NCI-H2196 treated with DMSO at 0.1 percent for 48 hours (cell line): Measurements from ENCODE around the gene SCYL1.

ENCODE experiments used
- DNase-seq: peaks from one replicate; lab custom pipeline; 2025; ENCODE audit not compliant: unreplicated experiment; lab: John Stamatoyannopoulos, UW

Gene SCYL1

GRCh38 chr11:65579291-65579690, 54.4 kb downstream of the SCYL1 start:
- DNase-seq, result no peak

DNA sequence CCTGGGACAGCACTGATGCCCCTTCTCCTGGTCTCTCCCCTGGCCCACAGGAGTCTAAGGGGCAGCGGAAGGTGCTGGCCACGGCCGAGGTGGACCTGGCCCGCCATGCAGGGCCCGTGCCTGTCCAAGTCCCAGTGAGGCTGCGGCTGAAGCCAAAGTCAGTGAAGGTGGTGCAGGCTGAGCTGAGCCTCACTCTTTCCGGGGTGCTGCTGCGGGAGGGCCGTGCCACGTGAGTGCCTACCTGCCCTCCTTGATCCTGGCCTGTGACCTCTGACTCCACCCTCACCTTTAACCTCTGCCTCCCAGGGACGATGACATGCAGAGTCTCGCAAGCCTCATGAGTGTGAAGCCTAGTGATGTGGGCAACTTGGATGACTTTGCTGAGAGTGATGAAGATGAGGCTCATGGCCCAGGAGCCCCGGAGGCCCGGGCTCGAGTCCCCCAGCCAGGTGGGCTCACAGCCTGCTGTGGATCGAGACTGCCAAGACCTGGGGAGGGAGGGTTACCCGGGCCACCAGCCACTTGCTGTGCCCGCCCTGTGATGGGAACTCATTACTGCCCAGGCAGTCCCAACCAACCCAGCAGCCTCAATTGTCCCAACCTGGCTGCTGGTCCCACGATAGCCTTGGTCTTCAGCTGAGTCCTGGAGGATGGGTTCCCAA, 55.3 kb downstream of the SCYL1 start:
- DNase-seq, result no peak

- DNase-seq, result no peak
Observed at GRCh38 chr11:65580756-65581155, 55.9 kb downstream of the SCYL1 start.

DNA sequence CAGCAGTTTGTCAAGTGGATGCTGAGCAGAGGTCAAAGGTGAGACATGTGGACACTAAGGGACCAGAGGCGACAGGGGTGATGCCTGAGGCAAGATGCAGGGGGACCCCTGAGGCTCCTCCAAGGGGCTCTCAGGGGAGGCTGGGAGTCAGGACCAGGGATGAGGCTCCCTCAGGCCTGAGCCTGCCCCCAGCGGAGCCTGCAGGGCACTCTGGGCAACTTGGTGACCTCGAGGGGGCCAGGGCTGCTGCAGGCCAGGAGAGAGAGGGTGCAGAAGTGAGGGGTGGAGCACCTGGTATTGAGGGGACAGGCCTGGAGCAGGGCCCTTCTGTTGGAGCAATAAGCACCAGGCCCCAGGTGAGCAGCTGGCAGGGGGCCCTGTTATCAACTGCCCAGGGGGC, 57.0 kb downstream of the SCYL1 start:
- no peak for DNase-seq

DNA sequence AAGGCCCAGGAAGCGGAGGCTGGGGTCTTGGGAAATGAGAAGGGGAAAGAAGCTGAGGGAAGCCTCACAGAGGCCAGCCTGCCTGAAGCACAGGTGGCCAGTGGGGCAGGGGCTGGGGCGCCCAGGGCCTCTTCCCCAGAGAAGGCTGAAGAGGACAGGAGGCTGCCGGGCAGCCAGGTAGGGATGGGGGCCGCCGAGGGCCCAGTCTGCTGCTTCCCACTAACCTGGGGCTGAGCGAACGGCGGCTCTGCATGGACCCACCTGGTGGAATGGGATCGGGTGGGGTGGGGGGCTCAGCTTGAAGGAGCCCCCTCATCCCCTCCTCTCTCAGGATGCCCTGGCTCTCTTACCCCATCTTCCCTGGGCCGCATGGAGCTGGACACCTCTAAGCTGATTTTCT, 58.7 kb downstream of the SCYL1 start:
- DNase-seq, result no peak

GRCh38 chr11:65584106-65584505, 59.2 kb downstream of the SCYL1 start:
- no peak for DNase-seq

GRCh38 chr11:65584723-65585171, 59.9 kb downstream of the SCYL1 start:
- no peak for DNase-seq

GRCh38 chr11:65585396-65586246, 60.7 kb downstream of the SCYL1 start:
- DNase-seq, result no peak

DNA sequence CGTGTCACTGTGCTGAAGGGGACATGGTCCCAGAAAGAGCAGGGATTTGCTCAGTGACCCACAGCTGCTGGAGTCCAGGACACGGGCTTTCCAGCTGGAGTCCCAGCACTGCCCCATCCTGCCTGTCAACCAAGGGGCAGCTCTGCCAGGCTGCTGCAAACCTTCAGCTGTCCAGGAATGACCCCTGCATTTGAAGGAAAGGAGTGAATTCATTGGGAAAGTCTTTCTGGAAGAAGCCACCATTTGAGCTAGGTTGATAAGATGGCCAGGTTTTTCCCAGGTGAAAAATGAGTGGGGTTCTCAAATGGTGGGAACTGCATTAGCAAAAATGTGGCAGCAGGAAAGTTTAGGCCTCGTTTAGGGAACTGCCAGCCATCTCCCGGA, 61.4 kb downstream of the SCYL1 start:
- DNase-seq, result no peak

DNA sequence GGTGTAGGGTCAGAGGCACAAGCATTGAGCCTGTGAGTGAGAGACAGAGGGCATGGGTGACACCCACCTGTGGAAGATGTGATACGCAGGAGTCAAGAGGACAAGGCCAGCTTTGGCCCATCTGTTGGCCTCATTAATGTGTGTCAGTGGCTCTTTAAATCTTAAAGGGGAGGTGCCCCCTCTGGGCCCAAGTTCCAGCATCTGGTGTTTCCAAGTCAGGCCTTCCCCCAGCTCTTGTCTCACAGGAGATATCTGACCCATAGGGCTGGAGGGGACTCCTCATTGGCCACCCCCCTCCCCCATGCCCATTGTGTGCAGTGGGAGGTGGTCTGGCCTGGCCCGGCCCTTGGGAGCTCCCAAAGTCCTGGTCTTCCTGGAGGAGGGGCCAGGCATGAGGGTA, 61.8 kb downstream of the SCYL1 start:
- DNase-seq, result no peak
